DND-41 (cell line): Measurements from ENCODE around the gene HCST.

ENCODE experiments used
- EZH2 ChIP-seq: IDR thresholded peaks from 3 replicates; pipeline ENCODE4 v1.6.1; 2012; ENCODE audit warnings: borderline replicate concordance, low read depth, mild to moderate bottlenecking, moderate library complexity, low read length, inconsistent platforms; ENCODE audit not compliant: severe bottlenecking
- TF ChIP-seq, protein P1 (sequence below): IDR thresholded peaks from 2 replicates; pipeline ENCODE4 v1.5.1; 2012; ENCODE audit warnings: borderline replicate concordance, low read length, moderate library complexity, mild to moderate bottlenecking; ENCODE audit not compliant: poor library complexity, severe bottlenecking; ENCODE audit errors: extremely low read depth

DNA sequence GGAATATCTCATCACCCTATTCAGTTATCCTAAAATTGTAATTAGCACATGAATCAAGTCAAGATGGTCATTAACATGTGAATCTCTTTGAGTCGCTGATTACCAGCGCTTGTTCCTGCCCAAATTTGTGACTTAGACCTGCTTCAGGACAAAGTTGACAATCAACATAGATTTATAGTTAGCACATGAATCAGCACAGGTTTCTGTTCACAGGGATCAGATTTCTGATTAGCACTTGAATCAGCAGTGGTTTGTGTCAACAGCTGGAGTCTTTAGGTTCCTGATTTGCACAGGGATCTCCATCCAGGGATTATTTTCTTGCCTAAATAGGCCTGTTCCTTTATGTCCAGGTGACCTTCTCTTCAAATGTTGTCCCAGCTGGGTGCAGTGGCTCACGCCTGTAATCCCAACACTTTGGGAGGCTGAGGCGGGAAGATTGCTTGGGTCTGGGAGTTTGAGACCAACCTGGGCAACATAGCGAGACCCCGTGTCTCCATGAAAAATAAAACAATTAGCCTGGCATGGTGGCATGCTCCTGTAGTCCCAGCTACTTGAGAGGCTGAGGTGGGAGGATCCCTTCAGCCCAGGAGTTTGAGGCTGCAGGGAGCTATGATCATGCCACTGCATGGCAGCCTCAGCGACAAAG lies 30.1 kb downstream of the HCST start:
- TF ChIP-seq, protein P1, sequence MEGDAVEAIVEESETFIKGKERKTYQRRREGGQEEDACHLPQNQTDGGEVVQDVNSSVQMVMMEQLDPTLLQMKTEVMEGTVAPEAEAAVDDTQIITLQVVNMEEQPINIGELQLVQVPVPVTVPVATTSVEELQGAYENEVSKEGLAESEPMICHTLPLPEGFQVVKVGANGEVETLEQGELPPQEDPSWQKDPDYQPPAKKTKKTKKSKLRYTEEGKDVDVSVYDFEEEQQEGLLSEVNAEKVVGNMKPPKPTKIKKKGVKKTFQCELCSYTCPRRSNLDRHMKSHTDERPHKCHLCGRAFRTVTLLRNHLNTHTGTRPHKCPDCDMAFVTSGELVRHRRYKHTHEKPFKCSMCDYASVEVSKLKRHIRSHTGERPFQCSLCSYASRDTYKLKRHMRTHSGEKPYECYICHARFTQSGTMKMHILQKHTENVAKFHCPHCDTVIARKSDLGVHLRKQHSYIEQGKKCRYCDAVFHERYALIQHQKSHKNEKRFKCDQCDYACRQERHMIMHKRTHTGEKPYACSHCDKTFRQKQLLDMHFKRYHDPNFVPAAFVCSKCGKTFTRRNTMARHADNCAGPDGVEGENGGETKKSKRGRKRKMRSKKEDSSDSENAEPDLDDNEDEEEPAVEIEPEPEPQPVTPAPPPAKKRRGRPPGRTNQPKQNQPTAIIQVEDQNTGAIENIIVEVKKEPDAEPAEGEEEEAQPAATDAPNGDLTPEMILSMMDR = no peak
- TF ChIP-seq EZH2 = no peak
